ENCODE results near the gene WWP2.

DNA sequence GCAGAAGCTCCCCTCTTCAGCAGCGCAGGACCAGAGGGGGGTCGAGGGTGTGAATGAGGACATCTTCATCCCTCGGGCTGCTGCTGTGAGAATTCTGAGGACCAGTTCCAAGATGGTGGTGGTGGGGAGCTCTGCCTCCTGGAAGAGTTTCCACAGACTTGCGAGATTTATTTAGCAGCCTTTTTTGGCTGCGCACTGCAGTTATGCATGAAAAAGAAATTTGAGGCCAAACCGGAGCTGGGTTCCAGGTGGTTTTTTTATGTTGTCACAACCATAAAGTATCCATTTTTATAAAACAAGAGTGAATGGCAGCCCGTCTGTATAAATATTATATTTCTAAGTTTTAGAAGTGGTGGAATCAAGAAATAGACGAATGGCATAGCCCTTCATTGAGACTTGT, 112.1 kb downstream of the WWP2 start:
- TF ChIP-seq BHLHE40 (IDR thresholded peaks at IDR 0.05; ENCODE audit: borderline replicate concordance): no peak
- no peak for TF ChIP-seq ZNF384 (IDR thresholded peaks at IDR 0.05)
- TF ChIP-seq FOXK2 (IDR thresholded peaks at IDR 0.05): no peak
- no peak for TF ChIP-seq FOXM1 (IDR thresholded peaks at IDR 0.05; ENCODE audit: borderline replicate concordance)

Measured in HEK293T (cell line).